Ectodermal cell (in vitro differentiated cells): ENCODE measurements around the gene MCTP2.

ENCODE experiments used
- H3K27ac ChIP-seq: 2 replicates; pipeline ENCODE4 v1.7.0; 2013; ENCODE audit warnings: mild to moderate bottlenecking, low read depth, low read length; ENCODE audit not compliant: insufficient read depth, poor library complexity, severe bottlenecking
- H3K27me3 ChIP-seq: 2 replicates; pipeline ENCODE4 v1.7.0; 2013; ENCODE audit warnings: mild to moderate bottlenecking, low read length; ENCODE audit not compliant: insufficient read depth, control insufficient read depth, poor library complexity, severe bottlenecking
- H3K36me3 ChIP-seq: one replicate; pipeline ENCODE4 v1.7.0; 2013; ENCODE audit warnings: low read length; ENCODE audit not compliant: control insufficient read depth, insufficient read depth
- H3K4me1 ChIP-seq: one replicate; pipeline ENCODE4 v1.7.0; 2013; ENCODE audit warnings: low read length; ENCODE audit not compliant: control insufficient read depth, insufficient read depth
- H3K4me3 ChIP-seq: 2 replicates; pipeline ENCODE4 v1.7.0; 2013; ENCODE audit warnings: low read depth, low read length, control low read depth; ENCODE audit not compliant: insufficient read depth
- H3K9me3 ChIP-seq: 2 replicates; pipeline ENCODE4 v1.7.0; 2013; ENCODE audit warnings: mild to moderate bottlenecking, low read length, moderate library complexity; ENCODE audit not compliant: control insufficient read depth
- WGBS, 2 experiments: methylation state at CpG; one replicate each; pipeline ENCODE4 v1.1.7; 2013; ENCODE audit warnings: missing lambda C conversion rate in 2 of 2; 5-methylcytosine and 5-hydroxymethylcytosine counted together

Gene MCTP2

DNA sequence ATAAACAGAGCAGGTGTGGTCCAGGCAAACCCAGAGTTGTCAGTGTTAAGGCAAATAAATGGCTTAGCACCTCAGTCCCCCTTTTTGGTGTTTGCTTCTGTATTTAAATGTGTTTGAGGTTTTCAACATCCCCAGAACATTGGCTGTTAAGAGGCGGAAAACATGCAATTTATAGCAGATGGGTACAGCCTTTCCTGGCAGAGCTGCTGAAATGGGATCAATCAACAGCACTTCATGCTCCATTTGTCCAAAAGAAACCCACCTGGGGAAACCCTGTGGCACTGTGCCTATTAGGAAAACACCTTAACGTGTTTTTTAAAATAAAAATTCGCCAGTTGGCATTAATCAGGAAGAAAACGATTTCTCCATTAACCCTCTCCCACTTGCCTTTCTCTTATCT, 135.4 kb downstream of the MCTP2 start:
- no peak overlapping the region for H3K27ac ChIP-seq
- no peaks in the 10 kb centered on the region for H3K27me3 ChIP-seq
- 91 to 92% methylated on average over 4 of the region's 4 CpGs for WGBS, 2 experiments
- no peak overlapping the region for H3K4me3 ChIP-seq
- H3K36me3 ChIP-seq: no peaks in the 10 kb centered on the region
- H3K4me1 ChIP-seq: no peaks in the 10 kb centered on the region
- H3K9me3 ChIP-seq: no peaks in the 10 kb centered on the region

GRCh38 chr15:94367726-94368535, 136.6 kb downstream of the MCTP2 start:
- H3K27me3 ChIP-seq: no peaks in the 10 kb centered on the region
- H3K4me3 ChIP-seq: no peak overlapping the region
- H3K36me3 ChIP-seq: no peaks in the 10 kb centered on the region
- 82 to 92% methylated on average over 5 to 6 of the region's 6 CpGs for WGBS, 2 experiments
- no peaks in the 10 kb centered on the region for H3K9me3 ChIP-seq
- no peak overlapping the region for H3K27ac ChIP-seq
- H3K4me1 ChIP-seq: no peaks in the 10 kb centered on the region

GRCh38 chr15:94370206-94370935, 139.0 kb downstream of the MCTP2 start:
- H3K36me3 ChIP-seq: no peaks in the 10 kb centered on the region
- H3K27ac ChIP-seq: no peak overlapping the region
- H3K9me3 ChIP-seq: no peaks in the 10 kb centered on the region
- 91 to 96% methylated on average over 9 of the region's 10 CpGs for WGBS, 2 experiments
- no peaks in the 10 kb centered on the region for H3K4me1 ChIP-seq
- H3K27me3 ChIP-seq: no peaks in the 10 kb centered on the region
- no peak overlapping the region for H3K4me3 ChIP-seq

GRCh38 chr15:94370936-94371285, 139.6 kb downstream of the MCTP2 start:
- H3K27ac ChIP-seq: no peak overlapping the region
- H3K4me1 ChIP-seq: no peaks in the 10 kb centered on the region
- no peaks in the 10 kb centered on the region for H3K36me3 ChIP-seq
- no peaks in the 10 kb centered on the region for H3K27me3 ChIP-seq
- 100% methylated on average over 1 of the region's 2 CpGs; no CpG with 5 or more reads in 1 of the 2 experiments for WGBS, 2 experiments
- H3K4me3 ChIP-seq: no peak overlapping the region
- no peaks in the 10 kb centered on the region for H3K9me3 ChIP-seq

DNA sequence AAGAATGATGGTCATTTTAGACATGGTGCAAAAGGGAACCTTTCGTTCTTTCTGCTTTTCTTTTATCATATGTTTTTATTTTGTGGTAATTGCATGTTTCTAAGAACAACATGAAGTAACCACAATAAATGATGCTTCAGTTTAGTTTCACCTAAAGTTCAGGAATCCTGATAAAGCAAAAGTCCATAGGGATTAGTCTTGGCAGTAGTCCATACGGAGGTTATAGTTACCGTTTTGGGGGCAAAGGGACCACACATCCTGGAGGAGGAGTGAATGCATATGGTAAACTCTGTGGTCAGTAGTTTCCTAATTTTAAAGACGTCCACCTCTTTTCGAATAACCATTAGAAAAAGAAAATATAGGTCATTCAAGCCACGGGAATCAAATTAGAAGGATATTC, 141.5 kb downstream of the MCTP2 start:
- Histone ChIP-seq H3K27ac (no peak overlapping the region), H3K4me1 (no peaks in the 10 kb centered on the region), H3K4me3 (no peak overlapping the region), H3K9me3 (no peaks in the 10 kb centered on the region), H3K27me3 (no peaks in the 10 kb centered on the region), H3K36me3 (no peaks in the 10 kb centered on the region)
- 93 to 97% methylated on average over 5 of the region's 6 CpGs for WGBS, 2 experiments

GRCh38 chr15:94375997-94376396, 144.6 kb downstream of the MCTP2 start:
- H3K9me3 ChIP-seq: no peaks in the 10 kb centered on the region
- 76 to 82% methylated on average over 1 of the region's 1 CpG for WGBS, 2 experiments
- no peak overlapping the region for H3K4me3 ChIP-seq
- H3K27me3 ChIP-seq: no peaks in the 10 kb centered on the region
- H3K36me3 ChIP-seq: no peaks in the 10 kb centered on the region
- H3K4me1 ChIP-seq: no peaks in the 10 kb centered on the region
- H3K27ac ChIP-seq: no peak overlapping the region

GRCh38 chr15:94379986-94380385, 148.6 kb downstream of the MCTP2 start:
- H3K27me3 ChIP-seq: no peaks in the 10 kb centered on the region
- H3K4me1 ChIP-seq: no peaks in the 10 kb centered on the region
- no peaks in the 10 kb centered on the region for H3K36me3 ChIP-seq
- H3K9me3 ChIP-seq: no peaks in the 10 kb centered on the region
- WGBS, 2 experiments: 92% methylated on average over 3 of the region's 3 CpGs
- no peak overlapping the region for H3K27ac ChIP-seq
- no peak overlapping the region for H3K4me3 ChIP-seq

DNA sequence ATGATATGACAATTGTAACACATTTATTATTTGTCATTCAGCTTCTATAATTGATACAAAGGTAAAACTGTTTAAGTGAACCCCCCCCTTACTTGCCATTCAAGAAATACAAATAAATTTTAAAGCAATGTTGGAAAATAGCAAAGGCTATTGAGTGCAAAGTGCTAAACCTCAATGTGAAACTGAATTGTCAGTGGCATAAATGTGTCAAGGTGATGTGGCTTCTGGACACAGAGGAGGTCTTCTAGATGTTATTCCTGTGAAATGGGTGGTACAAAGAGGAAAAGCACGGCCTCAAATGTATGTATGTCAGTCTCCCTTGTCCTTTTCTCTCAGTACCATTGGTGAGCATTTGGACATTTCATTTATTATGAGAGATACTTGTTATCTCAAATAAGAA, 149.4 kb downstream of the MCTP2 start:
- Histone ChIP-seq H3K9me3 (no peaks in the 10 kb centered on the region), H3K27me3 (no peaks in the 10 kb centered on the region), H3K4me3 (no peak overlapping the region), H3K4me1 (no peaks in the 10 kb centered on the region), H3K36me3 (no peaks in the 10 kb centered on the region), H3K27ac (no peak overlapping the region)
- 100% methylated on average over 1 of the region's 1 CpG for WGBS, 2 experiments

DNA sequence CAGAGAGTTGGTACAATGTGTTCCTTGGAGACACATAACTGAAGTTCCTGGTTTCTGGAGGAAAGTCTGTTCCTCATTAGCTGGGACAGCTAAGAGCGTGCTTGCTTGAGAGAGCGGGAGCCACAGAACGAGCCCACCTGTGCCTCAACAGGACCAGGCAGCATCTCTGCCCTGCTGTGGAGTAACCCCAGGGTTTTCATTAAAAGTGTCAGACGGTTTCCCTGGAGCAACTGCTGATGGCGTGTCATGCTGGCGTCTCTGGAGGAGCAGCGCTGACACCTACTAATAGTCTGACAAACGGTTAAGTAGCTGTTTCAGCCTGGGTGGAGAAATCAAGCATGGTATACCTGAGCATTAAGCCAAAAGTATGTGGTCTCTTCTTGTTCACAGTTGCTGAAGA, 150.0 kb downstream of the MCTP2 start:
- Histone ChIP-seq H3K27ac (no peak overlapping the region), H3K27me3 (no peaks in the 10 kb centered on the region), H3K4me3 (no peak overlapping the region), H3K36me3 (no peaks in the 10 kb centered on the region), H3K4me1 (no peaks in the 10 kb centered on the region), H3K9me3 (no peaks in the 10 kb centered on the region)
- 93 to 94% methylated on average over 8 of the region's 8 CpGs for WGBS, 2 experiments

GRCh38 chr15:94383041-94383440, 151.7 kb downstream of the MCTP2 start:
- Histone ChIP-seq H3K9me3 (no peaks in the 10 kb centered on the region), H3K36me3 (no peaks in the 10 kb centered on the region), H3K27me3 (no peaks in the 10 kb centered on the region), H3K27ac (no peak overlapping the region), H3K4me1 (no peaks in the 10 kb centered on the region), H3K4me3 (no peak overlapping the region)
- WGBS, 2 experiments: 80 to 98% methylated on average over 3 of the region's 3 CpGs
